Subcutaneous abdominal adipose tissue (tissue), 5 donors: ENCODE measurements around the gene ARSB.

Experiments
- H3K27ac ChIP-seq: one replicate; pipeline ENCODE4 v1.7.0; 2013; ENCODE audit warnings: low read depth, mild to moderate bottlenecking, inconsistent platforms, low read length, moderate library complexity
- H3K27me3 ChIP-seq, 5 donors: one replicate each; pipeline ENCODE4 v1.7.0; 2013; ENCODE audit warnings: low read length in 5 of 5, inconsistent platforms in 1 of 5; ENCODE audit not compliant: control insufficient read depth in 5 of 5, insufficient read depth in 4 of 5
- H3K36me3 ChIP-seq, 5 donors: one replicate each; pipeline ENCODE4 v1.7.0; 2013; ENCODE audit warnings: low read length in 5 of 5; ENCODE audit not compliant: control insufficient read depth in 5 of 5, insufficient read depth in 5 of 5
- H3K4me1 ChIP-seq, 5 donors: one replicate each; pipeline ENCODE4 v1.7.0; 2013; ENCODE audit warnings: low read length in 5 of 5, mild to moderate bottlenecking in 3 of 5, moderate library complexity in 1 of 5; ENCODE audit not compliant: control insufficient read depth in 5 of 5, insufficient read depth in 5 of 5
- H3K4me3 ChIP-seq, 5 donors: one replicate each; pipeline ENCODE4 v1.7.0; 2013; ENCODE audit warnings: low read length in 5 of 5, low read depth in 1 of 5
- H3K9ac ChIP-seq, 5 donors: one replicate each; pipeline ENCODE4 v1.7.0; 2013; ENCODE audit warnings: low read length in 5 of 5, mild to moderate bottlenecking in 4 of 5, moderate library complexity in 3 of 5
- H3K9me3 ChIP-seq, 5 donors: one replicate each; pipeline ENCODE4 v1.7.0; 2013; ENCODE audit warnings: low read length in 5 of 5; ENCODE audit not compliant: control insufficient read depth in 5 of 5
- donor health status: healthy.
- donor health status: healthy.
- donor health status: healthy.
- donor health status: healthy.
- donor health status: healthy.

Gene ARSB

GRCh38 chr5:78959767-78960166 lies 25.3 kb downstream of the ARSB start:
- Histone ChIP-seq H3K36me3 (peaks cover 0 to 3% (median 0%) of the 10 kb centered on the region in 5 donors), H3K9ac (no peak overlapping the region), H3K27me3 (no peaks in the 10 kb centered on the region), H3K4me3 (no peak overlapping the region), H3K4me1 (peaks cover 0 to 3% (median 0%) of the 10 kb centered on the region in 5 donors), H3K9me3 (no peaks in the 10 kb centered on the region), H3K27ac (no peak overlapping the region)

- no peak overlapping the region for H3K9ac ChIP-seq
- peaks cover 0 to 3% (median 0%) of the 10 kb centered on the region in 5 donors for H3K4me1 ChIP-seq
- H3K4me3 ChIP-seq: no peak overlapping the region
- H3K27me3 ChIP-seq: no peaks in the 10 kb centered on the region
- H3K9me3 ChIP-seq: no peaks in the 10 kb centered on the region
- peaks cover 0 to 3% (median 0%) of the 10 kb centered on the region in 5 donors for H3K36me3 ChIP-seq
- no peak overlapping the region for H3K27ac ChIP-seq
Measured at GRCh38 chr5:78958672-78959445, 26.3 kb downstream of the ARSB start.

GRCh38 chr5:78956901-78957300 lies 28.2 kb downstream of the ARSB start:
- H3K27me3 ChIP-seq: no peaks in the 10 kb centered on the region
- no peak overlapping the region for H3K4me3 ChIP-seq
- no peak overlapping the region for H3K9ac ChIP-seq
- no peaks in the 10 kb centered on the region for H3K9me3 ChIP-seq
- H3K4me1 ChIP-seq: peaks cover 0 to 3% (median 0%) of the 10 kb centered on the region in 5 donors
- H3K27ac ChIP-seq: no peak overlapping the region
- no peaks in the 10 kb centered on the region for H3K36me3 ChIP-seq

DNA sequence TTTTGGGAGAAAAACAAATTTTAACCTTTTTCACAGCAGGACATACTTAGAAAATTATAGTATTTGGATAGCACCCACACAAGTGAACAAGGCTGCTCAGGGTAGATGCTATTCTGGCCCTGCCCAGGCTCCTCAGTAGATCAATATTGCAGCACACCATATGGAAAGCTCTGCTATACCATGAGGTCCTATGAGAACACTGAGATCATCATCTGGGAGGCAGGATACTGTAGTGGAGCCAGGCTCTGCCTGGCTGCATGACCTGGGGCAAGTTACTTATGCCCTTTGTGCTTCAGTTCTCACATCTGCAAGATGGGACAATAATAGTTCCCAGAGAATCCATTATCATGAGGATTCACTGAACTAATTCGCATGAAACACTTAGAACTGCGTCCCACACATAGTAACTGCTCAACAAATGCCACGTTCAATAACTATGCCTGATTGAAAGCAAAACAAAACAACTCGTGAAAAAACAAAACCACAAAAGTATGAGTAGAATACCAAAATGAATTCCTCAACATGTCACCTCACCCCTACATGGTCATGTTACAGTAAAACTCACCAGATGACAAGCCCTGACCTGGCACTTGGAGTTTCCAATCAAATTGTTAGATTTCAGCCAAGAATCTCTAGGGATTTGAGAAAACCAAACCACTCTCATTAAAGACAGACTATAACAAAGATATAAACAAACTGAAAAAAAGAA lies 31.9 kb downstream of the ARSB start:
- Histone ChIP-seq H3K9me3 (no peaks in the 10 kb centered on the region), H3K9ac (no peak overlapping the region), H3K36me3 (no peaks in the 10 kb centered on the region), H3K4me1 (peaks cover 0 to 8% (median 0%) of the 10 kb centered on the region in 5 donors), H3K27ac (no peak overlapping the region), H3K27me3 (no peaks in the 10 kb centered on the region), H3K4me3 (no peak overlapping the region)

DNA sequence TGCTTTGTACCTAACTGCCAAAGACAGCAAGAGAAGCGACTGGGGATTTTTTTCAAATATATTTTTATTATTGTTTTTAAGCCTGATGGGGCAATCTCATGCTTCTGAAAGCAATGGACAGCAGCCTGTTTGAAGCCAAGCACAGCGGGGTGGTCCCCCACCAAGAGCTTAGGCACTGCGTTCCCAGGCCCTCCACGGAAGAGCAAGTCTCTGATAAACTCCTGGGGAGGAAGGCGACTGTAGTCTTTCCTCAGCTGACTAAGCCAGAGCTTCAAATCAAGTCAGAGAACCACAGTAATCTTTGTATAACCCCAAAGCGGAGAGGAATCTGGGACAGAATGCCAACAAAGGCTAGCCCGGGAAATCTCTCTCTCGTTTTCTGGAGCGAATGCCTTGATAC lies 54.4 kb downstream of the ARSB start:
- Histone ChIP-seq H3K36me3 (no peaks in the 10 kb centered on the region), H3K4me1 (peaks cover 0 to 7% (median 0%) of the 10 kb centered on the region in 5 donors), H3K9ac (no peak overlapping the region), H3K9me3 (no peaks in the 10 kb centered on the region), H3K27ac (no peak overlapping the region), H3K27me3 (no peaks in the 10 kb centered on the region), H3K4me3 (no peak overlapping the region)

- Histone ChIP-seq H3K36me3 (no peaks in the 10 kb centered on the region), H3K9ac (no peak overlapping the region), H3K4me1 (peaks cover 0 to 7% (median 0%) of the 10 kb centered on the region in 5 donors), H3K27ac (no peak overlapping the region), H3K9me3 (no peaks in the 10 kb centered on the region), H3K27me3 (no peaks in the 10 kb centered on the region), H3K4me3 (no peak overlapping the region)
Measured at GRCh38 chr5:78929833-78930232, 55.3 kb downstream of the ARSB start.

DNA sequence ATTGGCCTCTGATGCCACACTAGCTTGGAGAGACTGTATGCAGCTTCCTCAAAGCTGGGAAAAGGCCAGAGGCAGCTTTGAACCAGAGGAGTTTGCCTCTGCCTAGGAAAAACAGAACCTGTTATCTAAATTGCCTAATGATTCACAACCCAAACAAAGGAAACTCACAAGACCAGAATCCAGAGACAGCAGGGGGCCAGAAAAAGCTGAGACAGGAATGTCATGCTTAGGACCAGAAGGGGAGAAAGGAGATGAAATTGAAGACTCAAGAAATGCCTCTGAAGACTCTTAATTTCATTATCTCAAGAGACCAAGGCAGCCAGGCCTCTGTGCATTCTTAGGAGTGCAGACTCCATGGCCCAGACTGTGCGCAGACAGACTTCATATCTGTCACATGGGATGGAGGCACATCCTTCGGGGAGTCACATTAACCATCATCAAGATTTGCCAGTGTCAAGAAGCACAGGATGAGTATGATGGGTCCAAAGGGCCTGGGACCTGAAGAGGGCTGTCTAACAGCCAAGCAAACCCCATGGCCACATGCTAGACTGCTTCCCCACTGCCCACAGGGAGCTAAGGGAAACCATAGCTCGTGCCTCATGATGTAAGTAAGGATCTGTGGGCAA lies 57.3 kb downstream of the ARSB start:
- no peaks in the 10 kb centered on the region for H3K36me3 ChIP-seq
- no peak overlapping the region for H3K9ac ChIP-seq
- H3K27ac ChIP-seq: no peak overlapping the region
- no peak overlapping the region for H3K4me3 ChIP-seq
- no peaks in the 10 kb centered on the region for H3K9me3 ChIP-seq
- H3K4me1 ChIP-seq: peaks cover 0 to 7% (median 0%) of the 10 kb centered on the region in 5 donors
- H3K27me3 ChIP-seq: no peaks in the 10 kb centered on the region

DNA sequence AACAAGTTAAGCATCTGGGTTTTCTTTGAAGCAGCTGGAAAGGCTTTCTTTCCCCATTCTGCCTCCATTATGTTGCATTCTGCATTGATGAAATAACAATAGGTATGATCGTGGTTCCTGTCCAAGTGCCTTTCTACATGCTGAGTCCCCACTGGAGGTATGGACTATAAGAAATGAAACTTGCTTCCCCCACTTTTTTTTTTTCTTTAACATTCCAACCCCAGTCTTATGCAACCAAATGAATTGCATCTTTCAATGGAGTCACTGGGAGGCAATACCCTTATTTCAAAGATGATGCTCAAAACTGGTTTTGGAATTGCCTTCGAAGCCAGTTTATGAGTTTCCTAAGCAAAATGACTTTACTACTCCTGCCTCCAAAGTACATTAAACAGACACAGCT lies 58.9 kb downstream of the ARSB start:
- peaks cover 0 to 7% (median 0%) of the 10 kb centered on the region in 5 donors for H3K4me1 ChIP-seq
- no peaks in the 10 kb centered on the region for H3K27me3 ChIP-seq
- H3K36me3 ChIP-seq: peaks cover 0 to 2% (median 0%) of the 10 kb centered on the region in 5 donors
- no peaks in the 10 kb centered on the region for H3K9me3 ChIP-seq
- no peak overlapping the region for H3K4me3 ChIP-seq
- no peak overlapping the region for H3K27ac ChIP-seq
- H3K9ac ChIP-seq: no peak overlapping the region

- Histone ChIP-seq H3K9ac (no peak overlapping the region), H3K4me1 (peaks cover 0 to 4% (median 0%) of the 10 kb centered on the region in 5 donors), H3K4me3 (no peak overlapping the region), H3K36me3 (peaks cover 0 to 2% (median 0%) of the 10 kb centered on the region in 5 donors), H3K27ac (no peak overlapping the region), H3K9me3 (no peaks in the 10 kb centered on the region), H3K27me3 (no peaks in the 10 kb centered on the region)
Measured at GRCh38 chr5:78925129-78925876, 59.8 kb downstream of the ARSB start.
